LNCaP clone FGC (cell line): ENCODE data around the gene CRIP1.

Experiments used
- DNase-seq: peaks from one replicate; pipeline ENCODE4 v3.0.0-alpha.2; 2011; ENCODE audit warnings: low read depth
- H3K4me3 ChIP-seq: 2 replicates; pipeline ENCODE4 v1.5.1; 2011; ENCODE audit warnings: mild to moderate bottlenecking, low read depth, low read length, control low read depth
- TF ChIP-seq, protein P1 (sequence below): IDR thresholded peaks from 2 replicates; pipeline ENCODE4 v1.5.1; 2012; ENCODE audit warnings: mild to moderate bottlenecking; ENCODE audit not compliant: control insufficient read depth, insufficient read depth; ENCODE audit errors: extremely low read depth

The CRIP1 gene

DNA sequence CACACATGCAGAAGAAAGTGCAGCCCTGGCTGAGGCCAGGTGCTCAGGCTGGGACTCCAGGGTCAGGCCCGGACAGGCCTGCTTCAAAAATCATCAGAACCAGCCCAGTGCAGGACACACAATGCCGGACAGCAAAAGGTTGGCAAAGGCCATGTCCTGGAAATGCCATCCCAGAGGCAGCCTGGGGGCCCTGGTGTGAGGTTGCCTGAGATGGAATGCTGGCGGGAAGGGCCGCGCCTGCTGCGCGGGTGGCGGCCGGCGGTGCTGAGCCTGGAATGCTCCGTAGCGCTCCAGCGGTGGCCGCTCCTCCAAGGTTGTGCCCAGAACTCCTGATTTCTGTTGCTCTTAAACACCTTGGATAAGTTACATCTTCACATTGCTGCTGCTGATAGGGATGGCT, 33.7 kb upstream of the CRIP1 start:
- TF ChIP-seq, protein P1, sequence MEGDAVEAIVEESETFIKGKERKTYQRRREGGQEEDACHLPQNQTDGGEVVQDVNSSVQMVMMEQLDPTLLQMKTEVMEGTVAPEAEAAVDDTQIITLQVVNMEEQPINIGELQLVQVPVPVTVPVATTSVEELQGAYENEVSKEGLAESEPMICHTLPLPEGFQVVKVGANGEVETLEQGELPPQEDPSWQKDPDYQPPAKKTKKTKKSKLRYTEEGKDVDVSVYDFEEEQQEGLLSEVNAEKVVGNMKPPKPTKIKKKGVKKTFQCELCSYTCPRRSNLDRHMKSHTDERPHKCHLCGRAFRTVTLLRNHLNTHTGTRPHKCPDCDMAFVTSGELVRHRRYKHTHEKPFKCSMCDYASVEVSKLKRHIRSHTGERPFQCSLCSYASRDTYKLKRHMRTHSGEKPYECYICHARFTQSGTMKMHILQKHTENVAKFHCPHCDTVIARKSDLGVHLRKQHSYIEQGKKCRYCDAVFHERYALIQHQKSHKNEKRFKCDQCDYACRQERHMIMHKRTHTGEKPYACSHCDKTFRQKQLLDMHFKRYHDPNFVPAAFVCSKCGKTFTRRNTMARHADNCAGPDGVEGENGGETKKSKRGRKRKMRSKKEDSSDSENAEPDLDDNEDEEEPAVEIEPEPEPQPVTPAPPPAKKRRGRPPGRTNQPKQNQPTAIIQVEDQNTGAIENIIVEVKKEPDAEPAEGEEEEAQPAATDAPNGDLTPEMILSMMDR = no peak
- H3K4me3 ChIP-seq = no peak overlapping the region
- DNase-seq = no peak

DNA sequence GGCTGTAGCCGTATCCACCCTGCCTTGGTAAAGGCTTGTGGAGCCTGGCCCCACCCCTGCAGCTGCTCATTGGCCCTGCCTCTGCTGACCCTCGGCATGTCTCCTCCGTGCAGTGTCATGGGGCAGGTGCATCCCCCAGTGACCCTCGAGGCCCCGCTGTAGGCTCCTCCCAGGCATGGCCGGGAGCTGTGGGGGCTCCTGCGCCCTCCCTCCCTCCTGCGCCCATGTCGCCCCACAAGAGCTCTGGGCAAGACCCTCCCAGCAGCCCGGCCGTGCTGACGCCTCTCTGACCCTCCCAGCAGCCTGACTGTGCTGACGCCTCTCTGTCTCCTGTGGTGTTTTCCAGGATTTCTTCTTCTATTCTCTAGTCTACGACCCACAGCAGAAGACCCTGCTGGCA, 32.8 kb upstream of the CRIP1 start:
- no peak for DNase-seq
- H3K4me3 ChIP-seq = no peak overlapping the region
- TF ChIP-seq, protein P1 = no peak

DNA sequence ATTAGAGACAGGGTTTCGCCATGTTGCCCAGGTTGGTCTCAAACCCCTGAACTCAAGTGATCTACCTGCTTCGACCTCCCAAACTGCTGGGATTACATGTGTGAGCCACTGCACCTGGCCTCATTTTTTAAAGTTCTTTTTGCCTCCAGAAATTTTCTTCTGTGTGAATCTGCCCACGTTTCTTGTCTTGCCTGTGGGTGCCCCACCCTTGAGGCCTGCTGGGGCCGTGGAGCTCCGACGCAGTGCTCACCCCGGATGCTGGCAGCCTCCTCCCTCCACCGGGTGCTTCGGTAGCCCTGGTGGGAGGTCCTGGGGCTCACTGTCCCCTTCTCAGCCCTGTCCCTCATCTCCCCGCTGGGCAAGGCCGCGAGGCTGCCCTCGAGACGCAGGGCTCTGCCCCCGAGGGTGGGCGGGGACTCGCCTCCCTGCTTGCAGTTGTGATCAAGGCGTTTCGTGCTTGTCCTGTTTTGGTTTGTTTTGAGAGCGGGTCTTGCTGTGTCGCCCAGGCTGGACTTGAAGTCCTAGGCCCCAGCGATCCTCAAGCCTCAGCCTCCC, 31.5 kb upstream of the CRIP1 start:
- H3K4me3 ChIP-seq = no peak overlapping the region
- TF ChIP-seq, protein P1 = no peak

DNA sequence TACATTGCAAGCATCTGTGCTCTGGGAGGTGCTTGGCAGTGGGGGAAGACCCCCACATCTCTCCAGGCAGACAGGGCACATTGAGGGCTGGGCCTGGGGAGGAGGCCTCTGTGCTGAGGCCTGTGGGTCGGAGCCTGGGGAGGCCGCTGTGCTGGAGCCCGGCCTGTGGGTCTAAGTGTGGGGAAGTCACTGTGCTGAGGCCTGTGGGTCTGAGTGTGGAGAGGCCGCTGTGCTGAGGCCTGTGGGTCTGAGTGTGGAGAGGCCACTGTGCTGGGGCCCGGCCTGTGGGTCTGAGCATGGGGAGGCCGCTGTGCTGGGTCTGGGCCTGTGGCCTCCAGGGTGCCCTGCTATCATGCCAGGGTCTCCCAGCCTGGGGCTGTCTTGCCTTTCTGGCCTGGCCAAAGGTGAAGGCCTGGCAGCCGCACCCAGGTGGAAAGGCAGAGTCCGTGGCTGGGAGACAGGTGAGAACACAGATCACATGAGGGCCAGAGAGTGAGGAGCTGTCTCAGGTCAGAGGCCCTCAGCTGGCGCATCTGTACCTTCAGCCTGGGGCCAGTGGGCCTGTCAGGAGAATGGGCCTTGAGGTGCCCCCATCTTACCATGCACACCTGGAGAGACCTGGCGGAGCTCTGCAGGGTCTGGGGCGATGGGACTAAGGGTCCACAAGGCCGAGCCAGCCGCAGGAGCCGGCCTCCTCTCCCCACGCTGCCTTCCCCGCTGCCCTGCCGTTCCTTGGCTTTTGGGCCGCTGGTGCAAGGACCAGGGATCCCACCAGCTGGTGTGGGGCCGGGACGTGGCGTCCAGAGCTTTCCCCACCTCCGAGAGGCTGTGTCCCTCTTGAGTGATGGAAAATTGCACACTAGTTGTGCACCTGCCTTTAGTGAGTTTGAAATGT, 30.7 kb upstream of the CRIP1 start:
- TF ChIP-seq, protein P1 = no peak
- H3K4me3 ChIP-seq = no peak overlapping the region
- no peak for DNase-seq

More for the DNA sequence above, 31.5 kb upstream of the CRIP1 start:
- DNase-seq = no peak

DNA sequence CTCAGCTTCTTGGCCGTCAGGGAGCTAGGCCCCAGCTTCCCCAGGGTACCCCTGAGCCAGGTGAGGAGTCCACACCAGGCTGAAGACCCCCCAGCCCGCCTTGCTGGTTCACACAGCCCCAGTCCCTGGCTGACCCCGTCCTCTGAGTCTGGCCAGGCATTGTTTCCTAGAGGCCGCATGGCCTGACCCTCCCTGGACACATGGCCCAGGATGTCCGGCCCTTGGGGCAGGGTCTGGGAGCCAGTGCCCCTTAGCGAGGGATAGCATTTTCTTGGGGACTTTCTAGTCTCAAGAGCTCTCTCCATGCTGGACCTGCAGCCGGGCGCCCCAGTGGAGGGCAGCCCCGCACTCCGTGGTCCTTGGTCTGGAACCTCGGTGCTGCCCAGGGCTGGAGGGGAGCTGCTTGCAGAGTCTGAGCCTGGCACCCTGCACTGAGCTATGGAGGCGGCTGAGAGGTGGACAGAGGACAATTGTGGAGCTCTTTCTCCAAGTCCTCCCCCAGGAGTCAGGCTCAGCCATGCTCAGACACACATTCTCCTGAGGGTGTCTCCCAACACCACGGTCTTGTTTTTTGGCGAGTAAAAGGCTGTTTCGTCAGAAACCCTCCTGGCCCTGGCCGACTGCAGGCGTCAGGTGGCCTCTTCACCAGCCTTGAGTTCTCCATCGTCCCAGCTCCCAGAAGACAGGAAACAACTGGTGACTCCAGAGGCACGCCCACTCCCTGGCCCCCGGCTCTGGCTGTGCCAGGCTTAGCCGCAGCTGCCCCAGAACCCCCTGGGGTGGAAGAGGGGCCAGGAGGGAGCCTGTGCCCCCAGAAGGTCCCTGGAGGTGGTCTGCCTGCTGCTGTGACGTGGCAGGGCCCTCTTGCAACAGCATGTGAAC, 29.7 kb upstream of the CRIP1 start:
- no peak overlapping the region for H3K4me3 ChIP-seq
- TF ChIP-seq, protein P1 = no peak
- DNase-seq = no peak

DNA sequence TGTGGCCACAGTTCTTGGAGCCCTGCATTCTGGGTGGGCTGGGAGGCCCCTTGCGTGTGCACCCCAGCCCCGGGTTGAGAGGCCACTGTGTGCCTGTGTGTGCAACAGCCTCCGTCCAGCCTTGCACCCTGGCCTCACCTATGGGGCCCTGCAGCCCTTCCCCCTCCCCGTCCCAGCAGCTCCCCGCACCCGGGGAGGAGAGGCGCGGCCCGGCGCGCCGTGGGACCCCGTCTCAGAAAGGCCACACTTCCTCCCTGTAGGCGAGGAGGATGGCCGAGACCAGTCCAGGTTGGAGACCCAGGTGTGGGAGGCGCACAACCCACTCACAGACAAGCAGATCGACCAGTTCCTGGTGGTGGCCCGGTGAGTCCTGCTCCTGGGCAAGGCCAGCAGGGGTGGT, 28.7 kb upstream of the CRIP1 start:
- no peak for DNase-seq
- no peak overlapping the region for H3K4me3 ChIP-seq
- TF ChIP-seq, protein P1 = no peak
